ENCODE results near the gene BACH2.

BACH2 gene

DNA sequence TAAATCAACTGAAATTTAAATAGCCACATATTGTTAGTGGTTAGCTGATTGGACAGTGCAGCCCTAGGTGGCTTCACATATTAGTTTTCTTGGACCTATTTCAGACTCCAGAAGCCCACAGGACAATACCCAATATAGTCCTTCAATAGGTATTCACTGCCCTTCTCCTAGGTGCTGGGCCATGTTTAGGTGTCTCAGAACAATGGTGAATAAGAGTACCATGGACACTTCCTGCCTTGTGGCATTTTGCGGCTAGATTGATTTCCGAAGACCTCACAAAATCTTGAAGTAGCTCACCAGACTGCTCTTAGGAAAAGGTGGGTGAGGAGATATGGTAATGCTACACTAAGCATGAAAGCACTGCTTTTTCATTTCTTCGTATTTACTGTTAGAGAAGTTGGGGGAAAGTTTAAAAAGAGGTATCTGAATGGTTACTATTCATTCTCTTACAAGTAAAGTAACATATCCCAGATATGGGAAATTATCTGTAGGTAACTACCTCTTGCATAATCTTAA lies 203.0 kb downstream of the BACH2 start:
- DNase-seq, result no peak

GRCh38 chr6:90090866-90091265 lies 205.8 kb downstream of the BACH2 start:
- DNase-seq, result no peak

- DNase-seq, result no peak
Measured at GRCh38 chr6:90088009-90088408, 208.6 kb downstream of the BACH2 start.

- no peak for DNase-seq
Measured at GRCh38 chr6:90087106-90087833, 209.4 kb downstream of the BACH2 start.

GRCh38 chr6:90086517-90086916 lies 210.1 kb downstream of the BACH2 start:
- no peak for DNase-seq

GRCh38 chr6:90083891-90084290 lies 212.8 kb downstream of the BACH2 start:
- DNase-seq, result no peak

GRCh38 chr6:90082847-90083246 lies 213.8 kb downstream of the BACH2 start:
- DNase-seq, result no peak

DNA sequence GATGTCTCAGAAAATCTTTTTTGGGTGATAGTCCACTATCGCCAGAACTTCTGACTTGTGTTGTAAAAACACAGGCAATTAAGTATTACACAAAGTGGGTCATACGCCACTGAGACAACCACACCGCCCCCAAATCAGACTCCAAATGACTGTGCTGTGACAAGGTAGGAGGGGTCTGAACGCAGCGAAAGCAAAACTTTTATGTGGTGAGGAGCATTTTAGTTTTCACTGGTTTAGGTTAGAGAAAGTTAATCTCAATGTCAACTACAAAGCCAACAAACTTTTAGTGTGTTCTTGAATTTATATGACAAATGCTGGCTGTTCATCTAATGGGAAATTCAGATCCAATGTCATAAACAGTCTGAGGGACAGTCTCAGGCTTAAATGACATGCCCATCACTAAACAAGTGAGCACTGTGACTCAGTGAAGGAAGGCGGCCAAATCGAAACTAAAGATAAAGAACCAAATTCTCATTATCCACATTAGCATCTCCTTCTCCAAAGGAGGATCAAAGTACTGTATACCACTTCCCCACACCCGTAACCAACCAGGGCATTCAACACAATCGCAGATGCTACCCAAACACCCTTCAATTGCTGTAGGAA lies 215.7 kb downstream of the BACH2 start:
- DNase-seq, result no peak

DNA sequence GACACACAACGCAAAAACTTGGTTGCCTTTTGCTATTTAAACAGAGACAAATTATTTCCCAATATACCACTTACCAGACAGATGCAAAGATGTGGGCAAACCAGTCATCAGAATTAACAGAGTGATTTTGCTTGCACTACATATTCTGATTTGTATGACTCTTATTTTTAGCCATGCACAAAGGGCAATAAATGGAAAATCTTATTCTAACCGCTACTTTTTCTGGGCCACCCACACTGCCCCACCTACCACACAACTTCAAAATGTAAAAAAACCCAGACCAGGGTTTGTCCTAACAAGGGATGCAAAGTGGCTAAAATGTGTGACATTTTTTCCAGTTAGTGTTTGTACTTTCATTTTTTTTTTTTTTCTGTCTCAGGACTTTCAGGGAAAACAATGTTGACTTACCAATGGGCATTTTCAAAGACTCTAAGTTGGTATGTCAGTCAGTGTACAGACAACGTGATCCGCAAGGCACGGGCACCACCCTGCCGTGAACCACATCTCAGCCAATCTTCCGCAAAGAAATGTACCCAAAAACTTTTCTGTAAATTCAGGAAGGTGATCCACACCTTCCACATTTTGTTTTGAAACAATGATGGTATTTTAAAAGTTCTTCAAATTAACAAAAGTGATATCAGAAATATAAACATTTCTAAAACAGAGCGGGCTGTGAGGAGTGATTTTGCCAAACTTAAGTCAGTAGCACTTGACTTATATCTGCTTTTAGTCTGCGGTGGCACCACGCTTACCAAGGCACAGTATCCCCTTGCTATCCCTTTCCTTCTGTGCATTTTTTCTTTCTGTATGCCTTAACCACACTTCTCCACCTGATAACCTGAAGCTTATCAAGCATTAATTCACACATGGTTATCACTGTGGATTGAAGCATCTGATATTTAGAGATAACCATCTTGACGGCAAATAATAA lies 216.8 kb downstream of the BACH2 start:
- DNase-seq, result no peak

DNA sequence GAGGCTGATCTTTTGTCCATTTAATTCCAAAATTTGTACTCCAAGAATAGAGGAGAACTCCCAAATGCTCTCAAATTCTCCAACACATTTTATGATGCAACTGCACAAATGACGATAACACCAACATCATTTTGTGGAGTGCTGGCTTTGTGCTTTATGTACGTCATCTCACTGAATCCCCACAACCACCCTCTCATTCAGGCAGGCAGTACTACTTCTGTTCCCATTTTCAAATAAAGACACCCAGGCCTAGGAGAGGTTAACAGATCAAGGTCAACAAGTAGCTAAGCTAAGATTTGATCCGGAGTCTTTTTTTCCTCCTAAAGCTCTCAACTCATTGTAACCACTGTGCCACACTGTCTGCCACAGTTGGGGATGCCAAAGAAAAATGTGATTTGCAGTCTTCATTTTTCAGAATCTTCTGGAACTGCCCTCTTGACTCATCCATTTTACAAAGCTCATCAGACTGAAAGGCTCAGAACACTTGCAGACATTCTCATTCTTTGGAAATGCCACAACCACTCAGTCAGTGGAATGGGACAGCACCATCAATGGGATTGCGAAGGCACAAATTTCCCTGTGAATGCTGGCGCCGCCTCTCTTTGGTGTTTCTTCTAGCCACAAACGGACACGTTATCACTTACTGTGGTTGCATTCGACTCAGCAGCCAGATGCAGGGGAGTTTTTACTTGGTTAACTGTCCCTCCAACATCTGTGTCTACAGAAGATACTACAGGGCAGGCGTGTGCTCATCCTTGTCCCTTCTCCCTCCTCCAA lies 217.9 kb downstream of the BACH2 start:
- DNase-seq, result no peak

GRCh38 chr6:90076511-90077415 lies 219.9 kb downstream of the BACH2 start:
- no peak for DNase-seq

- no peak for DNase-seq
Measured at GRCh38 chr6:90074161-90074850, 222.3 kb downstream of the BACH2 start.

DNA sequence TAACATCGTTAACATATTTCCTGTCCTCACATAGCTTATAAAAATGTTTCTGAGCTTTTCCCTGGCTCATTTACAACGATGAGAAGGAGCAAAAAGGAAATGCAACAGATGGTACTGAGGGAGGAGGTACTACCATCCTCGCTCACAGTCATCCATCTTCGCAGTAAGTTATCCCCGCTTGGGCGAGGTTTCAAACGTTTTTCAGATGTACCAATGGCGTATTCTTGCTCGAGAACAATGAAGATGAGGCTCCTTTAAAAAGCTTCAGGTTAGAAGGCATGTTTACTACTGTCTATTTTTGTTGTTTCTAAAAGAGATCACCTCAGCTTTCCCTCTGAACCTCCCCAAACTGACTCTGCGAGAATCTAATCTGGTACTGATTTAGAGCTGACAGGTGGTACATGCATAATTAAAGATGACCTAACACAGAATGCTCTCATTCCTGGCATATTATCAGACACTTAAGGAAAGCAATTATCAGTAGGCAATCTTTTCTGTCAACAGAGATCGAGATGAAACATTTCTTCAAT lies 223.6 kb downstream of the BACH2 start:
- DNase-seq, result no peak

GRCh38 chr6:90072501-90072900 lies 224.1 kb downstream of the BACH2 start:
- DNase-seq, result no peak

- no peak for DNase-seq
Measured at GRCh38 chr6:90068703-90069523, 227.7 kb downstream of the BACH2 start.

GRCh38 chr6:90068264-90068663 lies 228.4 kb downstream of the BACH2 start:
- no peak for DNase-seq

DNA sequence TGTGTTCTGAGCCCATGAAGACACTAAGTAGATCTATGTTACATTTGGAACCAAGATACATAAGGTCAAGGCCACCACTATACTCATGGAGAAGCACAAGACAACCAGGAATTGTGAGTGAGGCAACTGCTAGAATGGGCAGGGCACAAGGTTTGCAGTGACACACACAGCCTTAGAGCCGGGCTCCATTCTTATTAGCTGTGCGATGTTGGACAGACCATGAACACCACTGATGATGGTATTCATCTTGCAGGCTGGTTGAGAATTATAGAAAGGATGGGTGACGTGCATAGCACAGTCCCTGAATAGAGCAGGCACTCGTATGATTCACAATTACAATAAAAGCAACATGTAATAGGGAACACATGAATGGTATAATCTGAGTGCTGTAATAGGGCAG lies 229.9 kb downstream of the BACH2 start:
- no peak for DNase-seq

DNA sequence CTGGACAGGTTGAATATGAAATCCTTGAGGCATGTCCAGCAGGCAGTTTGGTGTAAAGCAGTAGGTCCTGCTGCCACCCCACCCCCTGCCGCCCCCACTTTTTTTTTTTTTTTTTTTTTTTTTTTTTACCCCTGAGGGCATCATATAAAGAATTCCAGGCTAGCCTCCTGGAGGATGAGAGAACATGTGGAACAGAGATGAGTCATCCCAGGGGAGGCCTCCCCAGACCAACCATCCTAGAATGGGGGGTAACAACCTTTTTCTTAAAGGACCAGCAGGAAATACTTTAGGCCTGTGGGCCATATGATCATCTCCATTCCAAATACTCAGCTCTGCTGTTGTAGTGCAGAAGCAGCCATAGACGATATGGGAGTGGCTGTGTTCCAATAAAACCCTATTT lies 231.5 kb downstream of the BACH2 start:
- no peak for DNase-seq

- DNase-seq, result no peak
Measured at GRCh38 chr6:90062667-90063066, 234.0 kb downstream of the BACH2 start.
